NK-92 treated with Interleukin-12 subunit alpha and Interleukin-12 subunit beta, amount 100 ng/mL, for 24 hours (cell line): ENCODE results near the gene SLC26A4.

Experiments used
- DNase-seq: peaks from one replicate; lab custom pipeline; 2025; lab: John Stamatoyannopoulos, UW

The SLC26A4 gene

DNA sequence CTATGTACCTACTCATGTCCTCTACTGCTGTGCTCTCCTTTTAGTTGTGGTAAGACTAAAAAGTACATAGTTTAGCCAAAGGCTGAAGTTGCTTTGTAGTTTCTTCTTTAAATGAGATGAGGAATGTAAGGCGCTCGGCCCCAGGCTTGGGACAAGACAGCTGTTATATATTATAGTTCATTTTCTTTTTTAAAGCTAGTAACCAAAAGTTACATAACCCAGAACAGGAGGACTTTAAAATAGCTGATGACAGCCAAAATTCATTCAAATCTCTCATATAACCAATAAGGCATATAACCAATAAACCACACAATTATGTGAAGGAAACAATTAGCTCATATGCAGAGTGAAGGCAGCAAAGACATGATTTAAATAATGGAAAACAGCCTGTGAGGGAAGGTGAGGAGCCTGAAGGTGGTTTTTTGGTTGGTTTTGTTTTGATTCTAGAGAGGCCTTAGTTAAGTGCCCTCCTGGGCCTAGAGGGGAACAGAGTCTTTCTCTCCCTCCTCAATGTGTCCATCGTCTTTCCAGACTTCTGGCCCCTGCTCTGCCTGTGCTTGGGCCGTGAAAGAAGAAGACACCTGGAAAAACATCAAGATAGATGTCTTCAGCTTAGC is 35.8 kb downstream of the SLC26A4 start:
- DNase-seq = no peak

GRCh38 chr7:107697321-107698049 is 36.9 kb downstream of the SLC26A4 start:
- DNase-seq = no peak

- DNase-seq = no peak
Measured at GRCh38 chr7:107700570-107700969, 39.9 kb downstream of the SLC26A4 start.

GRCh38 chr7:107701191-107701590 is 40.6 kb downstream of the SLC26A4 start:
- no peak for DNase-seq

GRCh38 chr7:107703219-107703618 is 42.6 kb downstream of the SLC26A4 start:
- DNase-seq = no peak

GRCh38 chr7:107703872-107704271 is 43.2 kb downstream of the SLC26A4 start:
- DNase-seq = no peak

DNA sequence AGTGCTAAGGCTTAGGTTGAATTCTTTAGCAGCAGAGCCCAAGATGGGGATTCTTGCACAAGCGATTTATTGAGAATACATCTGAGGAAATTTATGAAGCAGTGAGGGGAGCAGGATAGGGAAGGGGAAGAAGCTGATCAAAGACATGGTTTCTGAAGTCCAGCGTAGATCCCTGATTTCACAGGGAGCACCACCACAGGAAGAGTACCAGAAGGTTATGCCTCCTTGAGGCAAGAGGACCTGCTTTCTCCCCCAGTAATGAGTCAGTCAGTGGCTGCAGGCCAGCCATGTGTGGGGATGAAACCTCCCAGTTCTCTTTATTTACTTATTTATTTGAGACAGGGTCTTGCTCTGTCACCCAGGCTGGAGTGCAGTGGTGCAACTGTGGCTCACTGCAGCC is 48.3 kb downstream of the SLC26A4 start:
- no peak for DNase-seq

DNA sequence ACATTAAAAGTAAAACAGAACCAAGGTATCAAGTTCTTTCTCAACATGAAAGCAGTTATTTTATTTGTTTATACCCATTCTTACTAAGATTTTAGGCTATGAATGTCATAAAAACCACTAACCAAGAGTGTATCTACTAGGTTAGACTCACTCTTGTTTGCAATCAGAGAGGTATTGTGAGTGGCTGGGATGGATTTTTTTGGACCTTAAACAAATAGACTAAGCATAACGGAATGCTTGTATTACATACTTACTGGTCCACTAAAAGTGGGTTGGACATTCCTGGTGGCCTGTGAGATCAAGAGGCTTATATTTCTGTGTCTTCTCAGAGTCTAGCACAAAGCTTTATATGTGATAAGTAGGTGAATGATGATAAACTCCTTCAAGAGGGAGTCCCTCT is 50.7 kb downstream of the SLC26A4 start:
- no peak for DNase-seq

GRCh38 chr7:107712025-107712424 is 51.4 kb downstream of the SLC26A4 start:
- DNase-seq = no peak

DNA sequence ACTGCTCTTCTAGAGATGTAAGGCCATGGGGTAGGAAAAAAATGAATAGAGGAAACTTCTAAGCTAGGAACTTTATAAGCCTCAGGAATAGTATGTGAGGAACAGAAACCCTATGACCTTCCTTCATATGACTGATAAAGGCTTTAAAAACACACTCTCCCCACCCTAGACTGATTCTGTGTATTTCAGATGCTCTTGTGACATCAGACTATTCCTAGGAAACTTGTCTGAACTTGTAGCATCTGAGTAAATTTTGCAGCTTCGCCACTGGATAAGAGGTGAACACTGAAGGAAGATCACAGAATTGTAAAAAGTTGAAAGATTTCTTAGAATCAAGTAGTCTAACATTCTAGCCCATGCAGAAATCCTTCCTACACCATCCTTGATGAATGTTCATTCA is 52.3 kb downstream of the SLC26A4 start:
- no peak for DNase-seq

DNA sequence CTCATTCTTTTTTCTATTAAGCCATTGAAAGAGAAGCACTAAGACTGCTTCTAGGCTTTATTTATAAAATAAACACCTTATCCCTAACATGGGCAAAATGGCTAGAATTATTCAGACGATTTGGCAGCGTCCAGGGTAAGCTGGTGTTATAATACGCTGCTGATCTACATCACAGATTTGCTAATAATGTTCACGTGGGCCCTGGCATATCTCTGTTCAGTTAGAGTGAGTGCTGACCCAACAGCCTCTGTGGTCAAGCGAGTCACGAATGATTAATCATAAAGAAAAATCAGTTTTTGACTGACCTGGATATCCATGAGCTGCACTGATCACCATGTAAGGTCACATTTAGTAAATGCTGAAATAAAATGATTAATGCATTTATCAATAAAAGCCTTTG is 54.9 kb downstream of the SLC26A4 start:
- no peak for DNase-seq

- DNase-seq = no peak
Measured at GRCh38 chr7:107718456-107719193, 58.0 kb downstream of the SLC26A4 start.

GRCh38 chr7:107721286-107721685 is 60.7 kb downstream of the SLC26A4 start:
- DNase-seq = no peak

GRCh38 chr7:107723255-107723654 is 62.6 kb downstream of the SLC26A4 start:
- no peak for DNase-seq

GRCh38 chr7:107725138-107725740 is 64.6 kb downstream of the SLC26A4 start:
- DNase-seq = peak; percentile 35

DNA sequence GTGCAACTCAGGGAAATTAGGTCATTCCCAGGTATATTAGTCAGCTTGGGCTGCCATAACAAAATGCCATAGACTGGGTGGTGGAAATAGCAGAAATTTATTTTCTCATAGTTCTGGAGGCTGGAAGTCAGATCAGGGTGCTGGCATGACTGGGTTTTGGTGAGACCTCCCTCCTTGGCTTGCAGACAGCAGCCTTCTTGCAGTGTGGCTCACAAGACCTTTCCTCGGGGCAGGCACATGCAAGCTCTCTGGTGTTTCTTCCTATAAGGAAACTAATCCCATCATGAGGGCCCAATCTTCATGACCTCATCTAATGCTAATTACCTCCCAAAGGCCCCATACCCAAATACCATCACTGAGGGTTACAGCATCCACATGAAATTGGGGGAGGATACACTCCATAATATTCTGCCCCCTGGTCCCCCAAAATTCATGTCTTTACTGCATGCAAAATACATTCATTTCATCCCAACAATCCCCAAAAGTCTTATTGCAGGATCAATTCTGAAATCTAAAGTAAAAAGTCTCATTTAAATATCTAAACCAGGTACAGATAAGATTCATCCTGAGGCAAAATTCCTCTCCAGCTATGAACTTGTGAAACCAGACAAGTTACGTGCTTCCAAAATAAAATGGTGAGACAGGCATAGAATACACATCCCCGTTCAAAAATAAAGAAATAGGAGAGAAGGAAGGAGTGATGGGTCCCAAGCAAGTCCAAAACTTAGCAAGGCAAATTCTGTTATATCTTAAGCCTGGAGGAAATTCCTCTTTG is 65.9 kb downstream of the SLC26A4 start:
- DNase-seq = no peak

- DNase-seq = no peak
Measured at GRCh38 chr7:107728276-107728675, 67.6 kb downstream of the SLC26A4 start.

DNA sequence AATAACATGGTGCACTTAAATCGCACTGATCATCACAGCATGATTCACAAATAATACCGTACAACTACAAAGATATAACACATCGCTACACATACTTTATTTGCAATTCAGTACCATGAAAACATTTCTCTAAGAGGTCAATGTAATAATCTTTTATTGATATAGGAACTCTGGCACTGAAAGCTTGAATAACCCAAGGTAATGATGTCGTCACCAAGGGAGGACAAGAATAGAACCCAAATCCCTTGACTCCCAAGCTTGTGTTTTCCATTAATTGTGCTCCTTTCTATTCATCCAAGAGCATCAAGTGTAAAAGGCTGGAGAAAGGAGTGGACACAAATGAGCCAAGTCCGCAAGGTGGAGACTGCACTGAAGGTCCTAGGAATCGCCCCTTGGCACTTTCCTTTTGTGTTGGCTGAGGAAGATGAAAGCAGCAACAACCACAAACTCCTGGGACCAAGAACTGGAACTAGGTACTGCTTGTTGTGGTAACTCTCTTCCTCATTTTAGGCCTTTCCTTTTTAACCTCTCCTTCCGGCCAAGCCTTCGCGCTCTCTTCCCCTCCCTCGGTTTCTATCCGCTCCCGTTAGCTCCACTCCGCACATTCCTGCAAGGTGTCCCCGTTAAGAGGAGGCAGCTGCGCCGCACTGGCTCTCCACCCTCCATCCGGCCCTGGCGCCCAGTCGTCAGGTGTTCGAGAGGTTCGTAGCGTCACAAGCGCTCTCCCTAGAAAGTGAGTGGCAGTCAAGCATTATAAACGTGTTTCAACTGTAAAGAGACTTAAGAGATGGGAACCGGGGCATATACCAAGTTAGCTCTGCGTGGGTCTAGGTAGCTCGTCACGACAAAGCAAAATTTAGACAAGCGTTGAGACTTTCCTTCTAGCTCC is 82.3 kb downstream of the SLC26A4 start:
- DNase-seq = peak; percentile 70

GRCh38 chr7:107743567-107744344 is 83.1 kb downstream of the SLC26A4 start, which contains the start of gene CBLL1:
Gene CBLL1 (plus strand): TSS chr7:107744142. CDS start chr7:107744164, 22 bp downstream.
- peak; percentile 97 for DNase-seq

DNA sequence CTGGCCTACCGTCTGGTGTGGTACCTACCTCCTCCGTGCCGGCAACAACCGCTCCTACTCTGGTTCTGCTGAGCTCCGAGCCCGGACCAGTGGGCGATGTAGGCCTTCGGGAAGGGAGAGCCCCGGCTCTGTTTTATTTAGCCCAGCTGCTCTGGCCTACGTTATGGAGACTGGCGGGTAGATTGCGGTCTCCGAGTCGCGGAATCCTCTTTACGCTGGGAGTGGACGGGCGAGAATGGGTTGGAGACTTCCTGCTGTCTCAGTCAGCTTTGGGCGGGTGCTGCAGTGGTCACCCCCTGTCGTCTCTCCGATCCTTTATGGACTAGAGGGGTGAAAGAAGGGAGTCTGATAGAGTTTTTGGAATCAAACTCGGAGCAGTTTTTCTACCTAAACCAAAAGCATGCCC is 83.7 kb downstream of the SLC26A4 start:
- DNase-seq = no peak
